CD4-positive, alpha-beta T cell treated with Interleukin-21 for 1 hour (primary cell): ENCODE measurements around the gene ATF6.

ENCODE experiments used
- DNase-seq: peaks from one replicate; pipeline ENCODE4 v3.0.0-alpha.2; 2020

The ATF6 gene

DNA sequence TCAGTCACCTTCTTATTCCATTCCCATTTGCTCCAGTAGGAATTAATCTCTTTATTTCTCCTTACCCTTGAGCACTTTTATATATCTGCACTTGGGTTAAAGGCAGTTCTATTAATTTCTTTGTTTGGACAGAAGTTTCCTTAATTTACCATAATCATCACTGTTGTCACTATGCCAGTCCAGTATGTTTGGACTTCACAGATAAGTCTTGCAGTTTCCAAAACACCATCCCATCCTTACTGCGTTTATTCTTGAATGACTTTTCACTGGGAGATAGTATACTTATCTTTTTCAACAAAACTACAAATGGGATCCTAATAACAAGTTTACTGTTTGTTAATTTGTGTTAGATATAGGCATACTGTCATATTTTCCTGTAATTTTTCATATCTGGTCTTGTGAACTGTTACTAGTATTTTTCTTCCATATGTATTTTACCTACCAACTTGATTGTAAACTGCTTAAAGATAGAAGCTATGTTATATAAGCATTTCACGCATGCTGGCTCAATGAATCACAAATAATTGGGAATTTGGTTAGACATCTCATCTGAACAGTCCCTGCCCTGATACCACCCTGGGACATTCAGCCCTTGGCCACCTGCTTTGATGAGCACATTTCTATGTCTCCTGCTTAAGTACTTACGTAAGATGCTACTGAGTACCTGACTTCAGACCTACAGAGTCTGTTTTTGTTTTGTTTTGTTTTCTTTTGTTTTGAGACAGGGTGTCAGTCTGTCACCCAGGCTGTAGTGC lies 179.4 kb downstream of the ATF6 start:
- no peak for DNase-seq

DNA sequence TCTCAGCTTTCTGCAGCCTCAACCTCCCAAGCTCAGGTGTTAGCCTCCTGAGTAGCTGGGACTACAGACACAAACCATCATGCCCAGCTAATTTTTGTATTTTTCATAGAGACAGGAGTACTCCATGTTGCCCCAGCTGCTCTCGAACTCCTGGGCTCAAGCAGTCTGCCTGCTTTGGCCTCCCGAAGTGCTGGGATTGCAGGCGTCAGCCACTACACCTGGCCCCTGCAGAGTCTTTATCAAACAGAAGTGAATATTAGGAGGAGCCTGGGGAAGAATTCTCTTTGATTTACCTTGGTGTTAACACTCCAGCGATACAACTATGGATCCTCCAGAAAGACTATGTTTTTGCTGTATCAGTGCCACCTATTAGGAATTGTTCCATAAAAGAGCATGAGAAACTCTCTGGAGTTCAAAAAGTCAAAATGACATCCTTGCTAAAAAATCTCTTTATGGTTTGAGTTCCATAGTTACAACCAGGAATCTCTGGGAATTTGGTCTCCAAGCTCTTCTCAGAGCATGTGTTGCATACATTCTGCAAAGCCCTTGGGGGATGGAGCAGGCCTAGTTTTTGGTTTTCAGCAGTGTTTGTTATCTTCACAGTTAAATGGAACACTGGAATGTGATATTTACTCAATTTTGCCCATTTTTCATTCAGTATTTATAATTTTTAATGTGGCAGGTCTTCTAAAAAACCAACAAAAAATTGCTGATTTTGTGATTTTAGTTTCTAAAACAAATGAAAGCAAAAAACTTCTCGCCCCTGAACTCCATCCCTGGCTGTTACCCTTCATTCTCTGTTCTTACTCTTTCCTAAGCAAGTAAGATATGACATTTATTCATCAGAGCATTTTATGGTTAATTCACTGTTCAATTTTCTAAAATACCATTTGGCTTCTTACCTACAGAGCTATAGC lies 180.2 kb downstream of the ATF6 start:
- DNase-seq = no peak

DNA sequence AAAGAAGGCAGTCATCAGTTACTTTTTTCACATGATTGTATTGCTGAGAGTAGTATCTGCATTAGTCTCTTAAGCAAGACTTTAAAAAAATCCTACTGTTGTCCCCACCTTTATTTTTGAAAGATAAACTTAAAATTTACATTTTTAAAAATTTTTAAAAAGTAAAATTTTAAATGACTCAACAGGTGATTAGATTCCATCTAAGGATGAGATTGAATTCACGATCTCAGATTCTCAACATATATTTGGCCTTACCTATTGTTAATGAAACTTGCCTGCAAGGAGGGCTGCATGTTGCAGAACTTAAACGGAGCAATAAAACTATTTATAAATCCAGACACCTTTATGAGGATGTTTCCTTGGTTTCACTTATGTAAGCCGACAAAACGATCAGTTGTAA lies 182.3 kb downstream of the ATF6 start:
- no peak for DNase-seq

DNA sequence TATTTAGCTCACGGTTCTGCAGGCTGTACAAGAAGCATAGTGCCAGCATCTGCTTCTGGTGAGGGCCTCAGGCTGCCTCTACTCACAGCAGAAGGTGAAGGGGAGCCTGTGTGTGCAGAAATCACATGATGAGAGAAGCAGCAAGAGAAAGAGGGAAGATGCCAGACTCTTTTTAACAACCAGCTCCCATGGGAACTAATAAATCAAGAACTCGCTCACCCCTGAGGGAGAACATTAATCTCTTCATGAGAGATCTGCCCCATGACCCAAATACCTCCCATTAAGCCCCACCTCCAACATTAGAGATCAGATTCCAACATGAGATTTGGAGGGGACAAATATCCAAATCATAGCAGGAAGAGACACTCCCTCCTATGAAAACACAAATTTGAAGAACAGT lies 183.4 kb downstream of the ATF6 start:
- no peak for DNase-seq

DNA sequence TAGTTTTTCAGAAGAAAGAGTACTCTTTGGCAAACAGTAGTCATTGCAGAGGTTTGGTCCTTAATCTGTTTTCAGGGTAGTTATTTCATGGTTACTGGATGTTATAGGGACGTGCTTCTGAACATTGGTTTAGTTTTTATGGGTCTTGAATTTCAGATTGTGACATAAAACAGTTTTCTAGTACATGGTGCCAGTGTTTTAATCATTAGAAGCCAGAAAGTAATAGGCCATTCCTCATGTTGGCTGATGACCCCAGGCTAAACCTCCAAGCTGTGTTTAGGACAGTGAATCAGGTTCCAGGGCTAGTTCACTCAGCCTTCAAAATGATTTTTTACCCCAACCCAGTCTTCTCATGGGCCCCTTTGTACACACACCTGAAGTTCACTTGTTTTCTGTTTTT lies 184.3 kb downstream of the ATF6 start:
- no peak for DNase-seq

DNA sequence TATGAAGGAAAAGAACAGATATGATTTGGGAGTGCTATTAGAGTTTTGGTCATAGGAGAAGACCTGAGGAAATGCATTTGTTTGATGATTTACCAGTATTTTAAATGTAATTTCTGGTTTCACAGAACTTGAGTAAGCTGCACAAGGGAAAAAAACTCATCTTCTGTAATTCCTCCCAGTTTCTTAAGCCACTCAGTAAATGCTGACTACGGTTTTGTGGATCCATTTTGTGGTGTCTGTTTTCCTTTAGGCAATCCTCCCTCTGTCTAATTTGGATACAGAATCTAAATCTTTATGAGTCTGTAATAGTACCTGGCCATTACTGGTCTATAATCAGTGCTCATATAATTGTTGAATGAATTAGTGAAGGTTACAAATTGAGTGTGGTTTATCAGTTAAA lies 185.5 kb downstream of the ATF6 start:
- no peak for DNase-seq

DNA sequence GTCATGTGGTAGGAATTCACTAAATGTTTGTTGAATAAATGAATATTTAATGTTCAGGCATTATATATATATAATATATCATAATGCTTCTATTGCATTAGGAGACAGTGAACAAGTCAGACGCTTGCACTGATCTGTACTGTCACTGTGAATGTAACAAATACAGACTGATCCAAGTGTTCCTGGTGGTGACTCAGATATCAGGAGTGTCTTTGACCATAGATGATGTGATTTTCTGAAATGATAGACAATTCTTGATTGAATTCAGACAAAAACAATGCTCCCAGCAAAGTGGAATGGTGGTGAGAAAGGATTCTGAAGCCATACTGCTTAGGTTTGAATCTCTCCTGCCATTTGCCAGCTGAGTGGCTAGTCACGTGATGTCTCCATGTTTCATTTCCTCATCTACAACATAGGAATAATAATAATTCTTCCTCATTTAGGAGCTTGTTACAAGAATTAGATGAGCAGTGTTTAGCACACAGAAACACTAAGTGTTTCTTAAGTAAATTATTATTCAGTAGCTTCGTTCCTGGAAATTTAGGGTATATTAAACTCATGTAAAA lies 186.6 kb downstream of the ATF6 start:
- DNase-seq = no peak

DNA sequence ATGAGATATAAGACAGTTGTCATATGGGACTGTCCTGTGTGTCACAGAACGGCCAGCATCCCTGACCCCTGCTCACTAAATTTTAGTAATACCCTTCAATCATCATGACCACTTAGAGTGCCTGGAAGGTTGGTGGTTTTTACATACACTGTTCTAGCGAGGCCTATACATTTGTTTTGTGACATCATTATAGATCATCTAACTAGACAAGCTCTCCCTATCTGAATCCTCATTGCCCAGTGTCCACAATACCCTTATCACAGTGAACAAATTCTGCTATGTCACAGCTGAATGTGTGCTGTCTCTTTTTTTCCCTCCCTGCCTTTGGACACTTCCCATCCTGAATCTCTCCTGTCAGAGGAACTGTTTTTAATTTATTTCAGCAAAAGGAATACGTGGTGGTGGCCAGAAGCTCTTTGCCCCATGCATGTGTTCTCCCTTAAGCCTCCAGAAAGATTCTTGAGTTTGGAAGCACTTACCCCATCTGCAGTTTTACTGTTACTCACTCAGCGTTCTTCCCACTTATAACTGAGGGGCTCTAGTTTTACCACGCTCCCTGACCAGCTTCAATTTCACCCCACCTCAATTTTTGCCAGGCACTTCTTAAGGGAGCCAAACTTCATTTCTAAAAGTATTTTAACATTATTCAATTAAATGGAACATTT lies 187.3 kb downstream of the ATF6 start:
- no peak for DNase-seq

DNA sequence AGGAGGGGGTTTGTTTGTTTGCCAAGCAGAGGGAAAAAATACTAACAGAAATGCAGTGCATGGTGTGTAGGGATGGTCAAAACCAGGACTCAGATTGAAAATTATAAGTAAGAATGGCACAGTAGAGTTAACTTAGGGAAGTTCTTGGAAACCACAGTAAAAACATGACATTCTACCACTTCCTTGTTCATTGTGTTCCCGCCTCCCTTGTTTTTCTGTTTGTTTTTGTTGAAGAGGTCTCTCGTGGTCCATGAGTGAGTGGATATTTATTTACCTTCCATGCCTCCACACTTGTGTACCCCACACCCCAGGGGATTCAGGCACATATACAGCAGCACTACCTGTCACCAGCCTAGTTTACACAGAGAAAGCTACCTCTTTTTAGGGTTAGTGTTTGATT lies 187.9 kb downstream of the ATF6 start:
- DNase-seq = no peak

DNA sequence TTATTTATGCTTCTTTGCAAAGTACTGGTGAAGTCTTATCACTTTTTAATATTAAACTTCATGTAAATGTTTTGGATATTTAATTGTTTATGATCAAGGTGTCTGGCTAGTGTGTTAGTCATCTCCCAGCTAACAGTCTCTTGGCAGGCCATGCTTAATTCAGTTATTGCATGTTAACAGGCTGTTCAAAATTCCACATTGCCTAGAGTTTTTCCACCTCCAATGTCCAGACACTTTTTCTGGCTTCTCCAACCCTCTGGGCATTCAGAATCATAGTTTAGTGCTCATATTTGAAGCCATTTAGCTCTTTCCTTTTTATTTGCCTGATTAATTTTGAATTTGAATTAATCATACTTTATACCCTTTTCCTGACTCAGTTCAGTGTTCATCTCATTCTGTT lies 188.3 kb downstream of the ATF6 start:
- DNase-seq = no peak

DNA sequence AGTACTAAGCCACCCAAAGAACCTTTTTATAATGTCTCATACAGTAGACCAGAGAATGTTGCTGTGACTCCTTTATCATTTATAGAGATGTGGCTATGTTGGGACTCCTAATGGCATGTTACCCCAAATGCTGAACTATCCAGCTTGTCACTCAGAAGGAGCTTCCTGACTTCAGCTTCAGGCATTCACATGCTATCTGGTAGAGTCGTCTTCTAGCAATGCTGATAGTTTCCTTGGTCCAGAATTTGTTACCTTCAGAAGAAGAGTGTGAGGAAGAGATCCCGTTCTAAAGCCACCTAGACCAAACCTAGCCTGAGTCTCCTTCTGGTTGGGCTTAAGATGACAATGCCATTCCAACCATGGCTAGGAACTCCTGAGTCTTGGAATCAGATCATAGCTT lies 189.5 kb downstream of the ATF6 start:
- no peak for DNase-seq

DNA sequence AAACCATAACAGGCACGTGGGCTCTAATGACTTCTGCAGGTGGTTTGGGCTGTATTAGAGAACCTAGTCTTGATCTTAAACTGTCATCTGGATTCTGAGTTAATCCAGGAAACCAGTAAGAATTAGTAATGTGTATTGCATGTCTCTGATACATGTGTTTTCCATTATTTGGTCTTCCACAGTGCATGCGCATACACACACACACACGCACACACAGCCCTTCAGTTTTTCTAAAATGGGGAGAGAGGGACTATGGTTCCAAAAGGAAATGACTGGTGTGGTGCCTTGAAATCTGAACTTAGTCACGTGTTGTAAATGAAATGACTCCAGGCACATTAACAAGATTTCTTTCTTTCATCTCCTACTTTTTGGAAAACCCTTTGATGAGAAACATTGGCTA lies 190.0 kb downstream of the ATF6 start:
- DNase-seq = no peak

DNA sequence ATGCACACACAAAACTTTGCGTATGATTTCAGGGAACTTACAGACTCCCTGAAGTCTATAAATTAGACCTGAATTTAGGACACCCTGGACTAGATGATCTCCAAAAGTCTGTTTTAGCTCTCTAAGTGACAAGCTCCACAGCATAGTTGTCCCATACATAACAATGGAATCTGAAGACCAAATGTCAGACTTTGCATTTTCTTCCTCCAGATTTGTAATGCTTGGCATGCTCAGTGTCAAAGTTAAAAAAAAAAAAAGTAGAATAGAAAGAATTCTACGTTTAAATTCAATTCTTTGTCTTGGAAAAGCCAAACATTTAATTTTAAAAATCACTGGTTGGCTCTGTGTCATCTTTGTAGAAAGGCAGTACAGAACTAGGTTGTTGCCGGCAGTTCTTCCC lies 190.8 kb downstream of the ATF6 start:
- no peak for DNase-seq

DNA sequence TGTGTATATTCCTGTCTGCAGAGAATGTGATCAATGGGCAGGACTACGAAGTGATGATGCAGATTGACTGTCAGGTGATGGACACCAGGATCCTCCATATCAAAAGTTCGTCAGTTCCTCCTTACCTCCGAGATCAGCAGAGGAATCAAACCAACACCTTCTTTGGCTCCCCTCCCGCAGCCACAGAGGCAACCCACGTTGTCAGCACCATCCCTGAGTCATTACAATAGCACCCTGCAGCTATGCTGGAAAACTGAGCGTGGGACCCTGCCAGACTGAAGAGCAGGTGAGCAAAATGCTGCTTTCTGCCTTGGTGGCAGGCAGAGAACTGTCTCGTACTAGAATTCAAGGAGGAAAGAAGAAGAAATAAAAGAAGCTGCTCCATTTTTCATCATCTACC lies 192.3 kb downstream of the ATF6 start:
- DNase-seq = no peak

DNA sequence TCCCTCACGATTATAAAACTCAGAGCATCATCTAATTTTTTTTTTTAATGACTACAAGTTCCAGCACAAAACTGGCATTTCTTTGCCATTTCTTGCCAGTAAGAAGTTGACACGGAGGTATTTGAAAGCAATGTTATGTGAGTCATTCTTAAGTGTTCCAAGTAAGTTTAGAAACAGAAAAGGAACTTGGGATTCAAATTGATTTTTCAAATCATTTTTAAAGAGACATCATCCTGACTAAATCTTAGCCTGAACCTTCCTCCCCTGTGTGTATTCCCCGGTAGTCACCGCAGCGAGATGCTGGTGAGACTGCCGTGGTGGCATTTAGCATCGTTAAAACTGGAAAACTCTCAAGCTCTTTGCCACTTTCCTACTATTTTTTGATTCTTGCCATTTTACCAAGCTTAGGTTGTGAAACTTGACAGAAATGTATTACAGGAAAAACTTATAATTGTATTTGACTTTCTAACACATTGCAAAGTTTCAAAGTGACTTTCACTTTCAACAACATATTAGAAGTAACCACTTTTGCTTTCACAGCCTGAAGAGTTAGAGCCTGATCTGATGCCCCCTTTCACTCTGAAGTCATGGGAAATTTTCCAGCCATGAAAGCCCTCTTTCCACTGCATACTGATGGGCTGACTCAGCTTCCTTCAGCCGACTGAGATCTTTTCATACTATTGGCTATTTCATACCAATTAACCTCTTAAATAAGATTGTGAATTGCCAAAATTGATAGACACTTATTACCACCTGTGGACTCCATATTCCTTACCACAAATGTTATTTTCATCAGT lies 196.2 kb downstream of the ATF6 start:
- DNase-seq = peak; percentile 34

DNA sequence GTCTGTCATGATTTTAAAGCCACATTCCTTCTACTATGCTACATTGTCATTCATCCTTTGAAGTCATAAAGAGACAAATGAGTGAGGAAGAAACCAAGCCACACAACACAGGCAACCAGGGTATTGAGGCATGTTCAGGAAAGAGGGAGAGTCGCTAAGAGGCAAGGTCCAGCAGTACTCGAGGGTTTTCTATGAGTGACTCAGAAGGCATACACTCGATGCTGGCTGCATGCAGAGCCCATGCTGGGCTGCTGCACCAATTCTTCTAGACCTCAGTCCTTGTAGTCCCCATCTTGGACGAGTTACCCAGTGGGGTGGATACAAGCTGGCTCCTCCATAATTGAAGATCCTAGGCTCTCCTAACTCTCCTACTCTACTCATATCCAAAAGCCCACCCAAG lies 199.9 kb downstream of the ATF6 start:
- no peak for DNase-seq

DNA sequence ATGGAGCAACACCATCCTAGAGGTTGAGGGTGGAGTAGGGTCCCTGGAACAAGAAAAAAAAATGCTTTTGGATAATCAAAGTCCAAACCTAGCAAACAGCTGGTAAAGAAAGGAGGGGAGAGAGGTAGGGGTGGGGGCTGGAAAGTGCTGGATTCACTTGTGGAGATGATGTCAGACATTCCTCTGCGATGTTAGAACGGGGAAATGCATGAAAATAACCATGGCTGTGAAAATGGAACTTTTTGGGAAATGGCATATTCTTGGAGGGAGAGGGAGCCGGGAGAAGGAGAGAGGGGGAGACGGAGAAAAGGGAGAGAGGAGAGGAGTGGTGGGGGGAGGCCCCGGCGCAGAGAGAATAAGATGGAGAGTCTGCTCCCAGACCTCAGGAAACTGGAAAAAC lies 203.9 kb downstream of the ATF6 start:
- no peak for DNase-seq

DNA sequence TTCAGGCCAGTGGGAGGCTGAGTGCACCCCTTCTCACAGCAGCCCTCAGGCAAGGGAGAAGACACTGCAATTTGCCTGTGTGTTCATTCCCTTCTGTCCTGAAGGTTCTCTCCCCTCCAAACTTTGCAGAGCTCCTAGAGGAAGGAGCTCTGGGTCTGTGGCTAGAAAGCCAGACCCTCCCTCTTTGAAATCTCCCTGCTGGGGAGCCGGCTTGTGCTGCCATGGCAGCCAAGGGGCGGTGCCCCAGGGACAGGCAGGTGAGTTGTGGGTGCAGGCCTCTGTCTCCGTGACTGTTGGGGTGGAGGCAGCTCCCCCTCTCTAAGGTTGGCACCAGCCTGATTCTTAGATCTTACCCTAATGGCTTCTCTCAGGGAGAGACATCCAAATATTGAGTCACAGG lies 204.5 kb downstream of the ATF6 start:
- no peak for DNase-seq

DNA sequence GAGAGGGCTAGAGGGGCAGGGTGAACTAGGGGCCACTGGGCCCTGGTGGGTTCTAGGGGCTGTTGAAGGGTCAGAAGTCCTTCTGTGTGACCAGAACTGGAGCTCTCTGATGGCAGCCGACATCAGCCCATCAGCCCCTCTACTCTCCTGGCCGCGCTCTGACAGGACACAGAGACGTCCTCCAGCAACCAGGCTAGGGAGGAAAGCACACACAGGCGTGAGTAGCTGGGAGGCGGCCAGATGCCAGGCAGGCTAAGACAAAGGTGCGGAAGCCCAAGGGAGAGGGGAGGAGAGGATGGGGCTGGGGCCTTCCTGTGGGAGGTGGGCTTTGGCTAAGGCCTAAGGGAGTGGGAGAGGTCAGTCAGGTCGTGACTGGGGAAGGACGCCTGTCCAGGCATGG lies 206.7 kb downstream of the ATF6 start:
- no peak for DNase-seq

DNA sequence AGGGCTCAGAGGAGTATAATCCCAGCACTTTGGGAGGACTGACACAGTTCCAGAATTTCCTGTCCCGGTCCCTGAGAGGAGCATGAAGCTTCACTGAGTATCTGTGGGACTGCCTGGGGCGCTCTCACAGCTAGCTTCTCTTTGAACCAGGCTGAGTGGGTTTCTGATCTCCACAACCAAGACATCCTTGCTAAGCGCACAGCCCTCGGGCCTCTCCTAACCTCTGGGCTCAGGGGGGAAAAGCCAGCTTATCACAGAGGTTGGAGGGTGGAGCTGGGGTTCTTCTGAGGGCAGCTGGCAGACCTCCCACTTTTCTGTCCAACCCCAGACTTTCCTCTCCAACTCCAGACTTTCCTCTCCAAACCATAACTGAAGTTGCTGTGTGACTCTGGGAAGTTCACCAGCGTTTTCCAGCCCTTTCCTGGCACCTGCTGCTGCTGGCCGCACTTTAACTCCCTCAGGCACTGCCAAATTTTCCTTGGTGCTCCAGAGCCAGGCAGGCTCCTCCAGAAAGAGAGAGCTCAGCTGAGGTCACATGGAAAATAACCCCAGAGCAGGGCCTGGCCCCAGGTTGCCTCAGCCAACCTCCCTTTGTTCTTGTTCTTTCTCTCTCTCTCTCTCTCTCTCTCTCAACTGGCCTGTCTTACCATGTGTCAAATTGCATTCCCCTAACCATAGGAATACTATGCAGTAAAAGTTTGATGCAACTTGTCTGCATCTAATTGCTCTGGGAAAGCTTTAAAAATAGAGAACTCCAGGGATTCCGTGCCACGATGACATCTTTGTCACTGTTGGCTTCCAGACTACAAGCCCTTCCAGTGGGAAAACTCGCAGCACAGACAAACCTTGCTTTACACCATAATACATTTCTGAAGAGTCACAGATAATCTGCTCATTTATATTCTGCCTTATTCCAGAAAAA lies 208.1 kb downstream of the ATF6 start:
- no peak for DNase-seq

DNA sequence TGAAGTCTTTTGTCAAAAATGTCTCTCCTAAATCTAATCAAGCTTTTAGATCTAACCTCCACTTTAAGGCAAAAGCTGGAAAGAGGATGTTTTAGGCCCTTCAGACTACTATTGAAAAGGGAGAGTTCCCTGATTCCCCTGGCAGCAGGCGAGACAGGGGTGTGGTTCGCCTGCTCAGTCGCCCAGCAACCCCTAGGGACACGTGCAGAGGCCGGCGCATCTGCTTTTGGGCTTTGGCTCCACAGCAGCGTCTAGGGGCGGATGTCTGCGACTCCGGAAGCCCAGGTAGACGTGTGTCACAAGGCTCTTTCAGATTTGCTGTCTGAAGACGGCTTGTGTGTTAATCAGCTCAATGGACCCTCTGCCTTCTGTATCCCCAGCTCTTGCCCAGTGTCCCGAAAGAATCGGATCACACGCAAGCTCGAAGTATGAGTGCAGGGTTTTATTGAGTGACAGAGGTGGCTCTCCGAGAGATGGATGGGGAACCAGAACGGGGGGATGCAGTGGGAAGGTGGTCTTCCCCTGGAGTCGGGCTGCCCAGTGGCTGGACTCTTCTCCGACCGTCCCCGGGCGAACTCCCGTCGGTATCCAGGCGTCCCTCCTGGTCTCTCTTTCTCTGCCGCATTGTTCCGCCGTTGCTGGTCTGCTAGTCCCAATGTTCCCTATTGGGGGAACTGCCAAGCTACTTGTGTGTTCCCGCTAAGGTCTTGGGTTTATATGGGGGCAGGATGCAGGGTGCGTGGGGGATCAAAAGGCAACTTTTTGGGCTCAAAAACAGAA lies 212.1 kb downstream of the ATF6 start:
- no peak for DNase-seq
